ENCODE data around the gene CYP51A1. TPM values are rescaled to one million over a fixed set of nuclear protein-coding genes. Genes with fewer than 3 reads are reported as not detected.
"Not testable (repeated sequence)": the region's sequence is repeated elsewhere in the genome, so short reads cannot be mapped to it uniquely, and the experiment has no call there.

The CYP51A1 gene
- 10 to 100 TPM; 40.3 to 51.5 TPM for total RNA-seq

GRCh38 chr7:92134271-92135051 is at the start of gene CYP51A1:
Gene CYP51A1 (minus strand): TSS chr7:92134477. CDS start chr7:92134364, 113 bp downstream.
- peaks cover 15% of the 10 kb centered on the region for H3K4me1 Mint-ChIP-seq
- H3K9me3 Mint-ChIP-seq, result no peaks in the 10 kb centered on the region
- no peaks in the 10 kb centered on the region for H3K27me3 Mint-ChIP-seq
- peak within 1 kb of the TSS; percentile 98 for H3K27ac Mint-ChIP-seq
- ATAC-seq (replicated peaks), result peak; percentile 92
- H3K4me3 Mint-ChIP-seq, result peak within 1 kb of the TSS; percentile 95
- peaks cover 40% of the 10 kb centered on the region for H3K36me3 Mint-ChIP-seq (ENCODE audit: low read depth)

- H3K27ac Mint-ChIP-seq, result peak within 1 kb of the TSS; percentile 76
- no peaks in the 10 kb centered on the region for H3K36me3 Mint-ChIP-seq (ENCODE audit: low read depth)
- H3K27me3 Mint-ChIP-seq, result no peaks in the 10 kb centered on the region
- H3K4me3 Mint-ChIP-seq, result peak within 1 kb of the TSS; percentile 81
- H3K9me3 Mint-ChIP-seq, result no peaks in the 10 kb centered on the region
- no peaks in the 10 kb centered on the region for H3K4me1 Mint-ChIP-seq
- peak; percentile 100 for ATAC-seq (replicated peaks)
Measured at GRCh38 chr7:92178928-92179924, 44.9 kb upstream of the CYP51A1 start, which contains the start of gene LRRD1. Gene LRRD1 (minus strand): TSS chr7:92179142. CDS start chr7:92165202, 13,940 bp downstream.

- no peaks in the 10 kb centered on the region for H3K9me3 Mint-ChIP-seq
- H3K4me3 Mint-ChIP-seq, result no peak overlapping the region
- no peaks in the 10 kb centered on the region for H3K4me1 Mint-ChIP-seq
- no peaks in the 10 kb centered on the region for H3K27me3 Mint-ChIP-seq
- H3K27ac Mint-ChIP-seq, result no peak overlapping the region
- no peaks in the 10 kb centered on the region for H3K36me3 Mint-ChIP-seq (ENCODE audit: low read depth)
- no peak for ATAC-seq (replicated peaks)
Measured at GRCh38 chr7:92177362-92177761, 43.1 kb upstream of the CYP51A1 start.

GRCh38 chr7:92169529-92169928 is 35.3 kb upstream of the CYP51A1 start:
- H3K27ac Mint-ChIP-seq; H3K4me3 Mint-ChIP-seq; H3K9me3 Mint-ChIP-seq; H3K36me3 Mint-ChIP-seq (ENCODE audit: low read depth); H3K4me1 Mint-ChIP-seq; ATAC-seq (replicated peaks); H3K27me3 Mint-ChIP-seq: not testable (repeated sequence)

GRCh38 chr7:92161271-92161670 is 27.0 kb upstream of the CYP51A1 start:
- no peak overlapping the region for H3K4me3 Mint-ChIP-seq
- no peaks in the 10 kb centered on the region for H3K9me3 Mint-ChIP-seq
- H3K27me3 Mint-ChIP-seq, result peaks cover 10% of the 10 kb centered on the region
- ATAC-seq (replicated peaks), result no peak
- H3K36me3 Mint-ChIP-seq (ENCODE audit: low read depth), result no peaks in the 10 kb centered on the region
- H3K4me1 Mint-ChIP-seq, result no peaks in the 10 kb centered on the region
- no peak overlapping the region for H3K27ac Mint-ChIP-seq

GRCh38 chr7:92158660-92159575 is 24.6 kb upstream of the CYP51A1 start:
- Mint-ChIP-seq H3K4me1 (no peaks in the 10 kb centered on the region), H3K36me3 (ENCODE audit: low read depth) (no peaks in the 10 kb centered on the region), H3K27ac (no peak overlapping the region), H3K27me3 (peaks cover 10% of the 10 kb centered on the region), H3K9me3 (no peaks in the 10 kb centered on the region), H3K4me3 (no peak overlapping the region)
- no peak for ATAC-seq (replicated peaks)

GRCh38 chr7:92156990-92157389 is 22.7 kb upstream of the CYP51A1 start:
- Mint-ChIP-seq H3K9me3 (no peaks in the 10 kb centered on the region), H3K4me3 (no peak overlapping the region), H3K27me3 (peaks cover 4% of the 10 kb centered on the region), H3K36me3 (ENCODE audit: low read depth) (no peaks in the 10 kb centered on the region), H3K4me1 (no peaks in the 10 kb centered on the region), H3K27ac (no peak overlapping the region)
- no peak for ATAC-seq (replicated peaks)

- Mint-ChIP-seq H3K4me3 (no peak overlapping the region), H3K4me1 (no peaks in the 10 kb centered on the region), H3K27me3 (no peaks in the 10 kb centered on the region), H3K9me3 (no peaks in the 10 kb centered on the region), H3K27ac (no peak overlapping the region), H3K36me3 (ENCODE audit: low read depth) (no peaks in the 10 kb centered on the region)
- ATAC-seq (replicated peaks), result no peak
Measured at GRCh38 chr7:92155108-92155739, 20.9 kb upstream of the CYP51A1 start.

GRCh38 chr7:92150450-92151017 is 16.3 kb upstream of the CYP51A1 start:
- Mint-ChIP-seq H3K9me3 (no peaks in the 10 kb centered on the region), H3K36me3 (ENCODE audit: low read depth) (no peaks in the 10 kb centered on the region), H3K4me1 (no peaks in the 10 kb centered on the region), H3K27ac (no peak overlapping the region), H3K27me3 (no peaks in the 10 kb centered on the region), H3K4me3 (no peak overlapping the region)
- no peak for ATAC-seq (replicated peaks)

GRCh38 chr7:92149736-92150239 is 15.5 kb upstream of the CYP51A1 start:
- no peaks in the 10 kb centered on the region for H3K27me3 Mint-ChIP-seq
- H3K36me3 Mint-ChIP-seq (ENCODE audit: low read depth), result no peaks in the 10 kb centered on the region
- no peak for ATAC-seq (replicated peaks)
- H3K9me3 Mint-ChIP-seq, result no peaks in the 10 kb centered on the region
- no peak overlapping the region for H3K27ac Mint-ChIP-seq
- H3K4me3 Mint-ChIP-seq, result no peak overlapping the region
- no peaks in the 10 kb centered on the region for H3K4me1 Mint-ChIP-seq

GRCh38 chr7:92143192-92143880 is 9.1 kb upstream of the CYP51A1 start:
- not testable (repeated sequence) for H3K9me3 Mint-ChIP-seq; H3K27ac Mint-ChIP-seq; H3K27me3 Mint-ChIP-seq; ATAC-seq (replicated peaks); H3K36me3 Mint-ChIP-seq (ENCODE audit: low read depth); H3K4me3 Mint-ChIP-seq; H3K4me1 Mint-ChIP-seq

- not testable (repeated sequence) for H3K4me1 Mint-ChIP-seq; H3K27ac Mint-ChIP-seq; H3K4me3 Mint-ChIP-seq; H3K27me3 Mint-ChIP-seq; H3K9me3 Mint-ChIP-seq; ATAC-seq (replicated peaks); H3K36me3 Mint-ChIP-seq (ENCODE audit: low read depth)
Measured at GRCh38 chr7:92142791-92143190, 8.5 kb upstream of the CYP51A1 start.

- Mint-ChIP-seq H3K36me3 (ENCODE audit: low read depth) (no peaks in the 10 kb centered on the region), H3K27me3 (no peaks in the 10 kb centered on the region)
- no peak for ATAC-seq (replicated peaks)
Measured at GRCh38 chr7:92141161-92141560, 6.9 kb upstream of the CYP51A1 start.

More at GRCh38 chr7:92141161-92141560, 6.9 kb upstream of the CYP51A1 start:
- H3K9me3 Mint-ChIP-seq, result no peaks in the 10 kb centered on the region
- H3K4me1 Mint-ChIP-seq, result no peaks in the 10 kb centered on the region
- H3K4me3 Mint-ChIP-seq, result no peak overlapping the region
- H3K27ac Mint-ChIP-seq, result no peak overlapping the region

Data from activated T-helper 17 cell treated with anti-CD3 and anti-CD28 coated beads, Interleukin-2, amount 50 U/mL, for 72 hours (primary cell).